ENCODE results near the gene FZR1.
"Not testable (repeated sequence)": the region's sequence is repeated elsewhere in the genome, so short reads cannot be mapped to it uniquely, and the experiment has no call there.

The FZR1 gene

DNA sequence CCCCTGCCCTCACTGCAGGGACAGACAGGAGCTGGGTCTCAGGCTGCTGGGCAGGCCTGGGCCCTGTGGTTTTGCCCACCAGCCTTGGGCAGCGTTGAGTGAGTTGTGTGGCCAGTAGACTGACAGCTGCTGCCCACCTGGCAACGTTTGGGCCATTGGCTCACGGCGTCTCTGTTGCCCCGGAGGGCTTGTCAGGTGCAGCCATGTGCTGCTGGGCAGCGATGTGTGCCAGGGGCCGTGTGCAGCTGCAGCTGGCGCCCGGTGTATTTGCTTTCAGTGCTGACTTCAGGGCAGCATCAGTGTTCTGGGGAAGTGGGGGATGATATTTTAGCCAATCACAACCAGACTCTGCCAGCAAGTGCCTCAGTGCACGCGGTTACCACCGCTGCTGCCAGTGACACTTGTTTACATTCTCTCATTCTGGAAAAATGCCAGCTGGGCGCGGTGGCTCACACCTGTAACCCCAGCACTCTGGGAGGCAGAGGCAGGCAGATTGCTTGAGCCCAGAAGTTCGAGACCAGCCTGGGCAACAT lies 10.6 kb downstream of the FZR1 start:
- DNase-seq = no peak

DNA sequence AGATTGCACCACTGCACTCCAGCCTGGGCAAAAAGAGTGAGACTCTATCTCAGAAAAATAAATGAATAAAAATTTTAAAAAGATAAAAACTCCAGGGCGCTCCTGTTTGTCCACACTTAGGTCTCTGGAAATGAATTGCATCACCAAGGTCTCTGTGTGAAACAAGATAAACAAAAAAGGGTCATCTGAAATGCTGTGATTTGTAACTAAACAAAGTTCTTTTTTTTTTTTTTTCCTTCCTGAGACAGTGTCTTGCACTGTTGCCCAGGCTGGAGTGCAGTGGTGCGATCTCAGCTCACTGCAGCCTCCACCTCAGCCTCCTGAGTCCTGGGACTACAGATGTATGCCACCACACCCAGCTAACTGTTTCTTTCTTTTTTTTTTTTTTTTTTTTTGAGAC lies 11.5 kb downstream of the FZR1 start:
- no peak for DNase-seq

DNA sequence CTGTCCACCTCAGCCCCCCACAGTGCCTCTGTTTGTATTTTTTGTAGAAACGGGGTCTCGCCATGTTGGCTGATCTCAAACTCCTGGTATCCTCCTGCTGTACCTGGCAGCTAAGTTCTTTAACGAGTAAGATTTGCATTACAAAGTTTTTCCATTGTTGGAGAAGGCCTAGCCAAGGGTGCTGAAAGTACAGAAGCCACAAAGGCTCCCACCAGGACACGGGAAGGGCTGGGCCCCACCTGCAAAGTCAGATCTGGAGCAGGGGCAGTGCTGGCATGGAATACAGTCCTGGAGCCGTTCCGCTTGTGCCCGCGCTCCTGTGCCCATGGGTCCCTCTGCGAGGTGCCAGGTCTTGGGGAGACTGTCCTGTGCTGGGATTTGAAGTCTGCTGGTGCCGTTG lies 12.1 kb downstream of the FZR1 start:
- DNase-seq = no peak

DNA sequence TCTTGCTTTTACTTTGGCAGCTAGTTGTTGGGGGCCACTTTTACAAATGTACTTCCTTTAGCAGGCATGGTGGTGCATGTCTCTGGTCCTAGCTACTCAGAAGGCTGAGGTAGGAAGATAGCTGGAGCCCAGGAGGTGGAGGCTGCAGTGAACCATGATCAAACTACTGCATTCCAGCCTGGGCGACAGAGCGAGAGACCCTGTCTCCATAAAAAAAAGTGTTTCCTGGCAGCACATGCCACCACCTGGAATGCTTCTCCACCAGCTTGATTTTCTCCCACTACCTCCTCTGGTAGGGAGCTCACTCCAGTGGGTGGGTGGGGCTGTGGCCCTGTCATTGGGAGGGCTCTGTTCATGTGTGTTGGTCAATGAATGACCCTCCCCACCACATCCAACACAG lies 12.5 kb downstream of the FZR1 start:
- no peak for DNase-seq

DNA sequence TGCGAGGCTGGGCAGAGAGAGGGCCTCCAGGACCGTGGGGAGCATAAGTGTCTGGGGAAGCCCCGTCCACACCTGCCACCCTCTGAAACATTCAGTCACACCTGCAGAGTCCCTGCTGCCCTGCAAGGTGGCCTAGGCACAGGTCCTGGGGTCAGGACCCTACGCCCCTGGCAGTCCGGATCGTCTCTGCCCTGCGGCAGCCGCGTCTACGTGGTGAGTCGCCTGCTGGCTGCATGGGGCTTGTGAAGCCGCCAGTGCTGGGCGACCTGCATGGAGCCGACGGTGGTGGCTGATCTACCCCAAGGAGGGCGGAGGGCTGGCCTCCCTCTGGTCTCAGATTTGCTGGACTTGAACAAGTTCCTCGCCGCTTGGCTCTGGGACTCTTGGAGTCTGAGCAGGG lies 13.0 kb downstream of the FZR1 start:
- no peak for DNase-seq

DNA sequence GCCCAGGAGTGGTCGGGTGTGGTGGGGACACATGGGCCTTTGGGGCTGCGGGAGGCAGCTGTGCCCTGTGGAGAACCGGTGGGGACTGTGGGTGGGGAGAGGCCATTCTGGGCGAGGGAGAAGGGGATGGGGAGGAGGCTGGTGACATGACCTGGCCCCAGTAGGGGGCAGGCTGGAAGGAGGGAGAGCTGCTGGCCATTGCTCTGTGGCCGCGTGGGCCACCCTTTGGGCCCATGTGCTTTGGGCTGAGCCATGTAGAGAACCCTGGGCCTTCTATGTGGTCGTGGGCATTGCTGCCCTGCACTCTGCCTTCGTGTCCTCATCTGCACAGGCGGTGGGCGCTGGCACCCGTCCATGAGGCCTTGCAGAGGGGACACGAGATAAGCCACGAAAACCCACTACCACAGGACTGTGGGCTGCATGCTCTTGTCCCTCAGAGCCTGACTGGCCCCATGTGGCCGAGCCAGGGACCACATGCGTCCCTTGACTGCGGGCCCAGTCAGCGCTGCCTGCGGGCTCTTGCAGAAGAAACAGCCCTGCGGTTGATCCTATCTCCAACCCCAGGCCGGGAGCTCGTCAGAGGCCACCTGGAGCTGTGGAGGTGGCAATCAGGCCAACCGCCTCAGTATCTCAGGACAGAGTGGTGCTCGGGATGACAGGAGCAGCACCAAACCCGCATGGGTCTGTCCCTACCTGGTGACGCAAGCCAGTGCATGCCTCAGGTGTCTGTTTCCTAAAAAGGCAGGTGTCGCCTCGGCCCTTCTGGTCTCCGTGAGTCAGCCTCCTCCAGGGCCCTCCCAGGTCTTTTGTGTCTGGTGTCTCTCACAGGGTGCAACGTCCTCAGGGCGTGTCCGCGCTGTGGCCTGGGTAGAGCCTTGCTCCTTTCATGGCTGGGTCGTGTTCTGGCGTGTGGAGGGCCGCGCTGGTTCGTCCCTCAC lies 14.3 kb downstream of the FZR1 start:
- no peak for DNase-seq

DNA sequence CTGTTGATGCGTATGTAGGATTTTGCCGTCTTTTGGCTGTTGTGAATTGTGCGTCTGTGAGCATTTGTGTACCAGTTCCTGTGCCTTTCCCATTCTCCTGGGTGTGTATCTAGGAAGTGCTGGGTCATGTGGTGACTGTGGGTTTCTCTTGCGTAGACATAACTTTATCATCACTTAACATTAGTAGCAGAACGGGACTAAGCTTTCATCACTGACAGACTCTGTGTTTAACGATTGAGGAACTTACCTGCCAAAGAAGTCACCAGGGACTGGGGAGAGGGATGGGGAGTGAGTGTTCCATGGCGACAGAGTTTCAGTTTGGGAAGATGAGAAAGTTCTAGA lies 15.0 kb downstream of the FZR1 start:
- DNase-seq = no peak

DNA sequence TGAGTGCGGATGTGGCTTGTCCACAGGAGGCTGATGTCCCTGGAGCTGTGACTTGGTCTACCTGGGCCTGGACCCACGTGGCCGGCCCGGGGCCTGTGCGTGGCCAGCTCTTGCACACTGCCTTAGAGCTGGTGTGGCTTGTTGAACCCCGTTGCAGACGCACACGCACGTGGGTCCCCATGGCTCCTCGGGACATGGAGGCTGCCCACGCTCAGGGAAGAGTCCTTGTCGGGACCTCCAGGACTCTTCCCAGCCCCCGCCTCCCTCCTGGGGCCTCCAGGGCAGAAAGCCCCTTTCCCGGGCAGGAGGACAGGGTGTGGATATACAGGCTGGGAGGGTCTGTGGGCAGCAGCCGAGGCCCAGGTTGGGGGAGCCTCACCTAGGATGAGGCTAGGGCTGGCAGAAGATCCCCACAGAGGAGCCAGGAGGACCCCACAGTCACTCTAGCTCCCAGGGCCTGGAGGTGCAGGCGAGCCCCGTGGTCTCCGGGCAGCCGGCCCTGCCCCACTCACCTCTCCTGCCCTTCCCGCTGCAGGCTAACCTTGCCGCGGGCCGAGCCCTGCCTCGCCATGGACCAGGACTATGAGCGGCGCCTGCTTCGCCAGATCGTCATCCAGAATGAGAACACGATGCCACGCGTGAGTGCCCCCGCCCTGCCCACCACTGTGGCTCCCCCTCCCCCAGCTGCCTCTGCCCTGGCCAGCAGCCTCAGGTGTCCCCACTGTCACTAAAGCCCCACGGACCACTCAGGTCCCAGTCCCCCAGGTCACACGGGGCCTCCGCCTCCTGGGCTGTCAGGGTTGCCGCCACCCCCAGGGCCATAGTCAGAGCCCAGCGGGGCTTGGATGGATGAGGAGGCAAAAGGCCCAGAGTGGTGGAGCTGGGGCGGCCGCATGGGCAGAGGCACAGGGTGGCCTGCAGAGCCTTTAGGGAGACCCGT lies 16.6 kb downstream of the FZR1 start:
- DNase-seq = no peak

DNA sequence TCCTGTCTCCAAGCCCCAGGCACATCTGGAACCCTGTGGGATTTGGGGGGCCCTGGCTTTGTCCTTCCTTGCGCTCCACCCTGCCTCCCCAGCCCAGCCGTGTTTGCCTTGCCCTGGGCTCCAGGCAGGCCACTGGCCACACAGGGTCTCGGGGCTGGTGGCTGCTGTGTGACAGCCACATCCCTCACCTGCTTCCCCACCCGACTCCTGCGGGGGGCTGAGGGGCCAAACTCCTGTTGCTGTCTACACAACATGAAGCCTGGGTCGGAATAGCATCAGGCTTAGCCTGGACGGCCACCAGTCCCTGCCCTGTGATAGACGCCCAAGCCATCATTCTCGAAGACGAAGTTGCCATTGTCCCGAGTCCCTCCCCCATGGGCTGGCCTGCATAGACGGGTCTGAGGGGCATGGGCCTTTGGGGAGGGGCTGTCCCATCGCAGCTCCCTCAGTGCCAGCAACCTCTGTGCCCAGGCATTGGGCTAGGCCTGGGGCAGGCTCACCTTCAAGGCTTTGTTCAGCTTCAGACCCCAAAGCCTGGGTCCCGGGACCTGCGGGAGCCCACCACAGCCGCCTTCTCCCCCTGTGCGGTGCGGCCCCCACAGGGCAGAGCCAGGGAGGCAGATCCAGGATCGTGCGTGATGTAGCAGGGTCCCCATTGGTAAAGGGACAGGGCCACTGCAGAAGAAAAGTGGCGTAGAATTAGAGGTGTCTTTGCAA lies 17.4 kb downstream of the FZR1 start:
- DNase-seq = no peak

DNA sequence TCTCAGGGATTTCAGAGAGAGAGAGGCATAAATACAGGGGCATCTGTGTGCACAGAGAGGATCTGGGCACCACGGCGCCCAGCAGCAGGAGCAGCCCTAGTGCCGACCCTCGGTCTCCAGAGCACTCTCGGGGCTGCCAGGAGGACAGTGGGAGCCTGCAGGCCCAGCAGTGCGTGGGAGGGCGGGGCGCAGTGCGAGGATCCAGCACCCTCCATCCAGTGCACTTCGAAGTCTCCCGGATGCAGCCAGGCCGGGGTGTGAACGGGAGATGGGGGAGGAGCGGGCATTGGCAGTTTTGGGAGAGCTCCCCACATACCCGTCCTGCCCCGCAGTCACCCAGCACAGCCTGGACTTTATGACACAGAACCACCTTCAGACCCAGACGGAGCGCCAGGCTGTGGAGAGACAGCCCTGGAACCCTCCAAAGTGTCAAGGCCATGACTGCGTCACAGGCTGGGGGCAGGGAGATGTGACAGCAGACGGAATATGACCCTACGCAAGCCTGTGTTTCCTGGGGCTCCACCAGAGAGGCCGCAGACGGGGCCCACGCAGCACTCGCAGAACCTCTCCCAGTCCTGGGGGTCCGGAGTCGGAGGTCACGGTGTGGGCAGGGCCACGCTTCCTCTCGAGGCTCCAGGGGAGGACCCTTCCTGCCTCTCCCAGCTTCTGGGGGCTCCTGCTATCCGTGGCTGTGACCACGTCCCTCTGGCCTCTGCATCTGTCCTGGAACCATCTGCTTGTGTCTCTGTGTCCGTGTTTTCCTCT lies 18.1 kb downstream of the FZR1 start:
- DNase-seq = no peak

DNA sequence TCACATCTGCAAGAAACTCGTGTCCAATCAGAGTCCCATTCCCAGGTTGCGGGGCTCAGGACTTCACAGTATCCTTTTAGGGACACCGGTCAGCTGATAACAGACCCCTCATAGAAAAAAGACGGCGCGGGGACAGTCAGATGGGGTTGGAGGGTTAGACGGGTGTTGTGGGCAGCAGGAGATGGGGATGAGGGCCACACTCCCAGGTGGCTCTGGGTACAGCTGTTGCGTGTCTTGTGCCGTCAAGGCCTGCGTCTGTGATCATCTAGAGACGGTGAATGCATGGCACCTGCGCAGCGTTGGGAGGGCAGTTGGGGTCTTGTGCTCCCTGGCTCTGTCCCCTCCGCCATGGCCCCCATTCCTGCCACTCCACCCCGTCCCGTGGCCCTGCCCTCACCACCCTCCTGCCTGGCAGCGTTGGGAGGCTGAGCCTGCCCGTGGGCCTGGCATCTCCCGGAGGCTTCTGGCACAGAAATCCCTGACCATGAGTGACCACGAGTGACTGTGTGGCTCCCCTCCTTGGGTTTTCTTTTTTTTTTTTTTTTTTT lies 18.9 kb downstream of the FZR1 start:
- DNase-seq = no peak

DNA sequence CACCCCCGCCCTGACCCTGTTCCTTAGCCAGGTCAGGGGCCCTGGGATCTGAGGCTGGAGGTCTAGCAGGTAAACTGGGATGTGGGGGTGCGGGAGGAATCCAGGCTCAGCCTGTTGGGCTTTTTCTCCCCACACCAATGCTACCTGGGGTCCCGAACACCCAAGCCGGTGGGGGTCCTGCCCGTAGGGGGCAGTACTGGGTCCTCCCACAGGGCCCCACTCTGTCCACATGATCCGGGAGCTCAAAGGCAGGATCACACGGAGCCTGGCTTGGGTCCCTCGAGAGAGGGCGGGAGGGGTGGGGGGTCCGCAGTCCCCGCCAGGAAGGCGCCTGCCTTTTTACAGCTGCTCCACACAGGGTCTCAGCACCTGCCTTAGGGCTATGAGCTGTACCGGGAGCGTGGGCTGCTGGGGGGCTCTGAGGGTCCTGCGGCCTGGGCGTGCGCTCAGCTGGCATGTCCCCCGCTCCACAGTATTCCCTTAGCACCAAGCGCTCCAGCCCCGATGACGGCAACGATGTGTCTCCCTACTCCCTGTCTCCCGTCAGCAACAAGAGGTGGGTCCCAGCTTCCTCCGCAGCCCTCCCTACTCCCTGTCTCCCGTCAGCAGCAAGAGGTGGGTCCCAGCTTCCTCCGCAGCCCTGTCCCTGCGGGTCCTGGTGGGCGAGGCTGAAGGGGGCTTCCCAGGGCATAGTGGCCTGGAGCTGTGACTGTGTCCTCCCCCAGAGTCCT lies 20.6 kb downstream of the FZR1 start:
- no peak for DNase-seq

DNA sequence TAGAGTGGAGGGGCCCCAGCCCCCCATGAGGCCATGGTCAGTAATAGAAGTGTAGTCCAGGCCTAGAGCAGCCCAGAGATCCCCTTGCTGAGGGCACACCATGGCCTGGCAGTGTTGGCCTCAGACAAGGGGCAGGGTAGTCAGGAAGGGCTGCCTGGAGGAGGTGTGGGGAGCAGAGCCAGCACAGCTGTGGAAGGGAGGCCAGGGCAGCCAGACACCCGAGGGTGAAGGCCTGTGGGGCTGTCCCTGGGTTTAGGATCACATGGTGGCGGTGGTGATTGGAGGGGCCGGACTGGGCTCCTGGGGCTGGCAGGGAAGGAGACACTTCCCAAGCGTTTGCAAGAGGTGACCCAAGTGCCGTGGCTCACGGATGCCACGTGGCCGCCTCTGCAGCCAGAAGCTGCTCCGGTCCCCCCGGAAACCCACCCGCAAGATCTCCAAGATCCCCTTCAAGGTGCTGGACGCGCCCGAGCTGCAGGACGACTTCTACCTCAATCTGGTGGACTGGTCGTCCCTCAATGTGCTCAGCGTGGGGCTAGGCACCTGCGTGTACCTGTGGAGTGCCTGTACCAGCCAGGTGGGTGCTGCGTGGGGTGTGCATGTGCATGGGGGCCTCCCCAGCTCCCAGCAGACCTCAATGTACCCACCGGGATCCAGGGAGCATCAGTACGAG lies 21.3 kb downstream of the FZR1 start:
- DNase-seq = no peak

DNA sequence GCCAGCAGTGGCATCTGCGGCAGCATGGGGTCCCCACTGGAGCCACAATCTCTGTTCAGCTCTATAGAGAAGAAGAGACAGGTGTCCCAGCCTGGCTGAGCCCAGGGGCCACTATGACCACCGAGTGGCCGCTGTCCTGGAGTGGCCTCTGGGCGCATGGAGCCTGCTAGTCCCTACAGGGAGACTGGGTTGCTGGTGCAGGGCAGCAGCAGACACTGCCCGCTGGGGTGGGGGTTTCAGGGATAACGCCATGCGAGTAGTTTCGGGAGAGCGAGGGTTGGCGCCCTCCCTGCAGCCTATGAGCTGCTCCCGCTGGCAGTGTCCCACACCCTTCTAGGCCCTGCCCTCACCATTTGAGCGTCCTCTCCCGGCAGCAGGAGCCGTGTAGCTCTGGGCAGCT lies 22.0 kb downstream of the FZR1 start:
- no peak for DNase-seq

DNA sequence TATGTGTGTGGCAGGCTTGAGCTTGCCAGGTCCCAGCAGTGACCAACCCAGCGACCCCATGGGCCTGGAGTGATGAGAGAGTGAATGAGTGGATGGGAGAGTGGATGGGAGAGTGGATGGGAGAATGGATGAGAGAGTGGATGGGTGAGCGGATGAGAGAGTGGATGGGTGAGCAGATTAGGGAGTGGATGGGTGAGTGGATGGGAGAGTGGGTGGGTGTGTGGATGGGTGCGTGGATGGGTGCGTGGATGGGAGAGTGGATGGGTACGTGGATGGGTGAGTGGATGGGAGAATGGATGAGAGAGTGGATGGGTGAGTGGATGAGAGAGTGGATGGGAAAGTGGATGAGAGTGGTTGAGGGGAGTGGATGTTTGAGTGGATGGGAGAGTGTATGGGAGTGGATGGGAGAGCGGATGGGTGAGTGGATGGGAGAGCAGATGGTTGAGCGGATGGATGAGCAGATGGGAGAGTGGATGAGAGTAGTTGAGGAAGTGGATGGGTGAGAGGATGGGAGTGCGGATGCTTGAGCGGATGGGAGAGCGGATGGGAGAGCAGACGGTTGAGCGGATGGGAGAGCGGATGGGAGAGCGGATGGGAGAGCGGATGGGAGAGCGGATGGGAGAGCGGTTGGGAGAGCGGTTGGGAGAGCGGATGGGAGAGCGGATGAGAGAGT lies 22.6 kb downstream of the FZR1 start:
- no peak for DNase-seq

DNA sequence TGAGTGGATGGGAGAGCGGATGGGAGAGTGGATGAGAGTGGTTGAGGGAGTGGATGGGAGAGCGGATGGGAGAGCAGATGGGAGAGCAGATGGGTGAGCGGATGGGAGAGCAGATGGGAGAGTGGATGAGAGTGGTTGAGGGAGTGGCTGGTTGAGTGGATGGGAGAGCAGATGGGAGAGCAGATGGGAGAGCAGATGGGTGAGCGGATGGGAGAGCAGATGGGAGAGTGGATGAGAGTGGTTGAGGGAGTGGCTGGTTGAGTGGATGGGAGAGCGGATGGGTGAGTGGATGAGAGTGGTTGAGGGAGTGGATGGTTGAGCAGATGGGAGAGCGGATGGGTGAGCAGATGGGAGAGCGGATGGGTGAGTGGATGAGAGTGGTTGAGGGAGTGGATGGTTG lies 23.2 kb downstream of the FZR1 start:
- DNase-seq = not testable (repeated sequence)

DNA sequence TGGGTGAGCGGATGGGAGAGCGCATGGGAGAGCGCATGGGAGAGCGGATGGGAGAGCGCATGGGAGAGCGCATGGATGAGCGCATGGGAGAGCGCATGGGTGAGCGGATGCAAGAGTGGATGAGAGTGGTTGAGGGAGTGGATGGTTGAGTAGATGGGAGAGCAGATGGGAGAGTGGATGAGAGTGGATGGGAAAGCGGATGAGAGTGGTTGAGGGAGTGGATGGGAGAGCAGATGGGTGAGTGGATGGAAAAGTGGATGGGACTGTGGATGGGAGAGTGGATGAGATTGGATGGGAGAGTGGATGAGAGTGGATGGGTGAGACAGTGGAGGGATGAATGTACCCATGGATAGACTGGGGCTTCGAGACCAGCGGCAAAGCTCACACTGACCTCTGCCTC lies 24.3 kb downstream of the FZR1 start:
- DNase-seq = no peak

DNA sequence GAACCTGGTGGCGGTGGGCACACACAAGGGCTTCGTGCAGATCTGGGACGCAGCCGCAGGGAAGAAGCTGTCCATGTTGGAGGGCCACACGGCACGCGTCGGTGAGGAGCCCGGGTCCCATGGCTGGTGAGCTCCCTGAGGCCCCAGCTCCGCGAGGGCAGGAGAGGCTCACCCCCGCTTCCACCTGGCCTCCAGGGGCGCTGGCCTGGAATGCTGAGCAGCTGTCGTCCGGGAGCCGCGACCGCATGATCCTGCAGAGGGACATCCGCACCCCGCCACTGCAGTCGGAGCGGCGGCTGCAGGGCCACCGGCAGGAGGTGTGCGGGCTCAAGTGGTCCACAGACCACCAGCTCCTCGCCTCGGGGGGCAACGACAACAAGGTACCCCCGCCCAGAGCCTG lies 25.6 kb downstream of the FZR1 start:
- no peak for DNase-seq

DNA sequence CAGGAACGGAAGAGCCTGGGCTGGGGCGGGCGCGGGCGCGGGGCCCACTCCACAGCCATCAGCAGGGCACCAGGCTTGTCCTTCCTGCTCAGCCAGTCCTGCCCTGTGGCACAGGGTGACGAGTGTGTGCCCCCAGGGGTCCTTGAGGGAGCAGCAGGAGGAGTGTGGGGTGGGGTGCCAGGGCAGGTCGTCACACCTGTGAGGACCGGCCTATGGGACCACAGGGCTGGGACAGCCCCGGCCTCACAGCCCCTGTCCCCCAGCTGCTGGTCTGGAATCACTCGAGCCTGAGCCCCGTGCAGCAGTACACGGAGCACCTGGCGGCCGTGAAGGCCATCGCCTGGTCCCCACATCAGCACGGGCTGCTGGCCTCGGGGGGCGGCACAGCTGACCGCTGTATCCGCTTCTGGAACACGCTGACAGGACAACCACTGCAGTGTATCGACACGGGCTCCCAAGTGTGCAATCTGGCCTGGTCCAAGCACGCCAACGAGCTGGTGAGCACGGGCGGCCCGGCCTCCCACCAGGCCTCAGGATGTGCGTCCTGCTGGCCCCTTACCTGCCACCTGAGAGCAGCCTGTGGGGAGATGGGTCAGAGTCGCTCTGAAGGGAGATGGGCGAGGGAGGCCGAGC lies 26.2 kb downstream of the FZR1 start:
- DNase-seq = no peak

DNA sequence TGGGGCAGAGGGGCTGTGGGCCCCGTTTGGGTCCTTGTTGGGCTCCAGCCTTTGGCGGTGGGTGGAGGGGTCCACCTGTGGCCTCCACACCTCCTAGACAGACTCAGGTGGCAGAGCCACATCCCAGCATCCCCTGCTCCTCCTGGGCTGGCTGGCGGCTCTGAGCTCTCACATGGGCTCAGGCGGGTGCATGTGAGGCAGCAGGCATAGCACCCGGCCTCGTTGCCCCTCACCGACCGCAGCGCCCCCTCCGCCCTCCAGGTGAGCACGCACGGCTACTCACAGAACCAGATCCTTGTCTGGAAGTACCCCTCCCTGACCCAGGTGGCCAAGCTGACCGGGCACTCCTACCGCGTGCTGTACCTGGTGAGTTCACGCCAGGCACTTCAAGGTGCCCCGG lies 26.9 kb downstream of the FZR1 start:
- no peak for DNase-seq
